Retinal pigment epithelial cell (primary cell): ENCODE results near the gene KCND3.

ENCODE experiments used
- DNase-seq: peaks from one replicate; pipeline ENCODE4 v3.0.0-alpha.2; 2010; ENCODE audit warnings: low read depth
- H3K4me3 ChIP-seq: 2 replicates; pipeline ENCODE4 v1.5.1; 2011; ENCODE audit warnings: mild to moderate bottlenecking, low read length, control low read depth, moderate library complexity
- TF ChIP-seq, protein P1 (sequence below): conservative IDR thresholded peaks from 2 replicates; pipeline ENCODE4 v1.5.1; 2011; ENCODE audit warnings: low read depth, low read length, control low read depth, inconsistent platforms

Gene KCND3

DNA sequence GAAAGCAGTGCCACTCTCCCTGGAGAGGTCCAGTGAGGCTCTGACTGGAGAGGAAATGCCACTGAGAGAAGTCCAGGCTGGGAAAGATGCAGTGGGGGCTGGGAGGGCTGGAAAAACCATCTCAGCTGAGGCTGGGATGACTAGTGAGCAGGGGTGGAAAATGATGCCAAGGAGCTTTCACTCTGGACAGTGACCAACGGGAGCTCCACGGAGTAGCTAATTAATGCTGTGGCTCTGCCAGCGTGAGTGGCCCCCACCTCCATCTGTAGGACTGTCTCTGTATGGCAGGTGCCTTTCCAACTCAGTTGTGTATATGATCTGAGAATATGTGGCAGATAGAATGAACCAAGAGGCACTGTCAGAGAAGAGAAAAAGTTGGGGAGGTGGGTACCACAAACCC is 147.1 kb downstream of the KCND3 start:
- no peak overlapping the region for H3K4me3 ChIP-seq
- no peak for DNase-seq
- TF ChIP-seq, protein P1, sequence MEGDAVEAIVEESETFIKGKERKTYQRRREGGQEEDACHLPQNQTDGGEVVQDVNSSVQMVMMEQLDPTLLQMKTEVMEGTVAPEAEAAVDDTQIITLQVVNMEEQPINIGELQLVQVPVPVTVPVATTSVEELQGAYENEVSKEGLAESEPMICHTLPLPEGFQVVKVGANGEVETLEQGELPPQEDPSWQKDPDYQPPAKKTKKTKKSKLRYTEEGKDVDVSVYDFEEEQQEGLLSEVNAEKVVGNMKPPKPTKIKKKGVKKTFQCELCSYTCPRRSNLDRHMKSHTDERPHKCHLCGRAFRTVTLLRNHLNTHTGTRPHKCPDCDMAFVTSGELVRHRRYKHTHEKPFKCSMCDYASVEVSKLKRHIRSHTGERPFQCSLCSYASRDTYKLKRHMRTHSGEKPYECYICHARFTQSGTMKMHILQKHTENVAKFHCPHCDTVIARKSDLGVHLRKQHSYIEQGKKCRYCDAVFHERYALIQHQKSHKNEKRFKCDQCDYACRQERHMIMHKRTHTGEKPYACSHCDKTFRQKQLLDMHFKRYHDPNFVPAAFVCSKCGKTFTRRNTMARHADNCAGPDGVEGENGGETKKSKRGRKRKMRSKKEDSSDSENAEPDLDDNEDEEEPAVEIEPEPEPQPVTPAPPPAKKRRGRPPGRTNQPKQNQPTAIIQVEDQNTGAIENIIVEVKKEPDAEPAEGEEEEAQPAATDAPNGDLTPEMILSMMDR: no peak

DNA sequence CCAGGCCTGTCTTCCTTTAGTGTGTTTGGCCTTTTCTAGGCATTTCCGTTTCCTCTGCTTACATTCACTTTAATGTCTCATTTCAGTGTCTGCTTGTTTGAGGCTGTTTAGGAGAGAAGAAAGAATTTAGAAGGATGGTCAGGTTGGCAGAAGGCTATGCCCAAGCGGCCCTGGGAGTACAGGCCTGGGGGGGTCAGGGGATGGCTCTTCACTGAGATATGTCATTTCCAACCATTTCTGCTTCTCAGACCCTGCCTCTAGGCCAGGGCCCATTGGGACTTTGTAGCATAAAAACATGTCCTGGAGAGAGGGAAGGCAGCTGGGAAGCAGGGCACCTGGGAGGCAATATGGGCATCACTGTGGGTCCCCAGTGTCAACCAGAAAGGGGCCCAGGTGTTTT is 147.7 kb downstream of the KCND3 start:
- no peak overlapping the region for H3K4me3 ChIP-seq
- TF ChIP-seq, protein P1: no peak
- DNase-seq: no peak

DNA sequence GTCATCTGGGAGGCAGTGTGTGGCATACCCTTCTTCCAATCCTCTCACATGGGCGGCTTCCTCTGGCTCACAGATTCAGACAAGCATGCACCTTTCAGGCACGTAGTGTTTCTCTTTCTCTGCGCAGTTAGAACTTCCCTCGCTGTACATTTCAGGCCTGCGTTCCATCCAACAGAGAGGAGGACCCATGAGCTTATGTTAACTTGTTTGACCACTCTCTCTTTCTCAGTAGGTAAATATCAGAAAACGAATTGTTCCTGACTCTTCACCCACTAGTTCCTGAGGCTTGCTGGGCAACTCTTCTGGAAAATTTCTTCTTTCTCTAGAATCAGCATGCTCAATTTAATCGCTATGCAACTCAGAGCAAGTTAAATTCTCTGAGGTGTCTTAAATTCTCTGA is 148.3 kb downstream of the KCND3 start:
- DNase-seq: no peak
- no peak overlapping the region for H3K4me3 ChIP-seq
- TF ChIP-seq, protein P1: no peak

DNA sequence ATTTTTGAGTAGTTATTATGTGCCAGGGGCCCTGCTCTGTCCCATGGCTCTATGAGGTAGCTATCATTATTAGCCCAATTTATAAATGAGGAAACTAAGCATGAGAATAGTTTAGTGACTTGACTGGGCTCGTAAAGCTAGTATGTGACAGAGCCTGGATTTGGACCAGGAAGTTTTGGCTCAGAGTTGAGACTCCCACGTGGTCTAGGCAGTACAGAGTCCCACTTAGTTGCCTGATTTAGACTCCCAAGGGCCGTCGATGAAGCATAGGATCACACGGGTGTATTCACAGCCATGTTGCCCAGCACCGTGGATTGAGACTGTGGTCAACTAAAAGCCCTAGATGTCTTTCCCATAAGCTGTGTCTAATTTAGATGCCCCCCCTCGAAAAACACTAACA is 152.1 kb downstream of the KCND3 start:
- TF ChIP-seq, protein P1: no peak
- DNase-seq: no peak
- H3K4me3 ChIP-seq: no peak overlapping the region

DNA sequence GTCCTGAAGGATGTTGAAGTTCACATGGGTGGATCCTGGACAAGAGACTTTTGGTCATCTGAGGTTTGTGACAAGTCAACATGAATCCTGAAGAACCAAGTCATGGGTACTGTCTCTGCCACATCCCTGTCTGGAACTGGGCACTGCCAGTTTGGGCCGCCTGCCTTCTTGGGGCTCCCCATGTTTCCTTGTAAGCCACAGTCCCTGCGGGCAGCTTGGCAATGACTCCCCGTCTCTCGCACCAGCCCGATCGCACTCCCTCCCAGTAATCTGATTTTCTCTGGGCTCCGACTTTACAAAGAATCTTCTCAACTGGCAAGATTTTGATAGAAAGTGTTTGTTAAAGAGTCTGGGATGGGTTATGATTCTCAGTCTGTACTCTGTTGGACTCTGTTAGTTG is 153.4 kb downstream of the KCND3 start:
- no peak overlapping the region for H3K4me3 ChIP-seq
- TF ChIP-seq, protein P1: no peak
- no peak for DNase-seq

DNA sequence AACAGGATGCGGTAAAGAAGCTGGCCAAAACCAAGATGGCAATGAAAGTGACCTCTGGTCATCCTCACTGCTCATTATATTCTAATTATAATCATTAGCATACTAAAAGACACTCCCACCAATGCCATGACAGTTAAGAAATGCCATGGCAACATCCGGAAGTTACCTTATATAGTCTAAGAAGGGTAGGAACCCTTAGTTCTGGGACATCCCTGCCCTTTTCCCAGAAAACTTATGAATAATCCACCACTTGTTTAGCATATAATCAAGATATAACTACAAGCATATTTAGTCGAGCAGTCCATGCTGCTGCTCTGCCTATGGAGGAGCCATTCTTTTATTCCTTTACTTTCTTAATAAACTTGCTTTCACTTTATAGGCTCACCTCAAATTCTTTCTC is 154.0 kb downstream of the KCND3 start:
- no peak for DNase-seq
- H3K4me3 ChIP-seq: no peak overlapping the region
- TF ChIP-seq, protein P1: no peak

DNA sequence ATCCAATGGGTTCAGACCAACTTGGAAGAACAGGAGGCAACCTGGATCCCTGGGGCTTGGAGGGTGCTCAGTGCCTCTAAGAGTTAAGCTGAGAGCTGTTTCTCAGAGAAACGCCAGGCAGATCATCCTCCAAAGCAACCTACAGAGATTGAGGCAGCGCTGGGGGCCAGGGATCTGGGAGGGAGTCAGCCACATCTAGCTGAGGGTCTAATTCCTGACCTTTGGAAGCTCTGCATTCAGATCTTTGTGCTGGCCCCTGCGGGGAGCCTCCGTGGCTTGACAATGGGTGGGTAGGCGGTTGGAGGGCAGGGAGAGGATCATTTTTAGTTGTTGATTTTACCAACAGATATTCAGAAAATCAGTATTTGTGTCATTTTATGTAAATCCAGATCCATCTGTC is 154.5 kb downstream of the KCND3 start:
- TF ChIP-seq, protein P1: no peak
- H3K4me3 ChIP-seq: no peak overlapping the region
- DNase-seq: no peak
